ENCODE measurements around the gene MLXIP. TPM values are rescaled to one million over a fixed set of nuclear protein-coding genes. Genes with fewer than 3 reads are reported as not detected.

Gene MLXIP
- total and polyA plus RNA-seq, 2 experiments from 2014 or later, result 16.2 to 23.0 TPM

- TF ChIP-seq EZH2phosphoT487 (IDR thresholded peaks at IDR 0.05; ENCODE audit: unreplicated experiment), result no peak
- TF ChIP-seq ZNF331 (CRISPR knock-in tag; IDR thresholded peaks at IDR 0.05; ENCODE audit: low read depth), result no peak
- no peak for TF ChIP-seq ZNF114 (CRISPR knock-in tag; IDR thresholded peaks at IDR 0.05)
Measured at GRCh38 chr12:122042910-122043309, 35.6 kb upstream of the MLXIP start (continued).

GRCh38 chr12:122043476-122043875 lies 35.1 kb upstream of the MLXIP start:
- no peak overlapping the region for H2AFZ ChIP-seq
- no peak for DNase-seq (ENCODE audit: low spot score)
- Mint-ChIP-seq H3K36me3 (ENCODE audit: low read depth) (peaks cover 65% of the 10 kb centered on the region), H3K4me3 (no peak overlapping the region), H3K4me1 (no peaks in the 10 kb centered on the region), H3K27ac (no peak overlapping the region), H3K27me3 (ENCODE audit: insufficient read depth, low read depth, poor library complexity) (peaks cover 15% of the 10 kb centered on the region), H3K9me3 (peaks cover 6% of the 10 kb centered on the region; the same call in 2 of the 3 replicates)
- no peaks in the 10 kb centered on the region for H3K27me3 ChIP-seq (ENCODE audit: insufficient read depth)
- no peak for ATAC-seq
- no peaks in the 10 kb centered on the region for H4K20me1 ChIP-seq (replicated peaks; ENCODE audit: insufficient read depth)
- no peak overlapping the region for H3K4me3 ChIP-seq
- H3K79me2 ChIP-seq (replicated peaks; ENCODE audit: insufficient read depth), result no peaks in the 10 kb centered on the region
- no peaks in the 10 kb centered on the region for H3F3A ChIP-seq (replicated peaks; ENCODE audit: low read depth)
- no peaks in the 10 kb centered on the region for H3K36me3 ChIP-seq (ENCODE audit: insufficient read depth)
- TF ChIP-seq STAT1 (IDR thresholded peaks at IDR 0.05; ENCODE audit: unreplicated experiment) (no peak), REST (IDR thresholded peaks at IDR 0.05; ENCODE audit: unreplicated experiment) (no peak), NANOG (IDR thresholded peaks at IDR 0.05; ENCODE audit: borderline replicate concordance) (no peak), CREB1 (CRISPR knock-in tag; IDR thresholded peaks at IDR 0.05; ENCODE audit: low read depth) (no peak), POLR2AphosphoS5 (IDR thresholded peaks at IDR 0.05; ENCODE audit: low read depth) (no peak), ZNF462 (CRISPR knock-in tag; IDR thresholded peaks at IDR 0.05) (no peak), JUNB (IDR thresholded peaks at IDR 0.05; ENCODE audit: unreplicated experiment) (no peak), EZH2phosphoT487 (IDR thresholded peaks at IDR 0.05; ENCODE audit: unreplicated experiment) (no peak), ETS1 (IDR thresholded peaks at IDR 0.05) (no peak), ZNF331 (CRISPR knock-in tag; IDR thresholded peaks at IDR 0.05; ENCODE audit: low read depth) (no peak), CTCF (conservative IDR thresholded peaks at IDR 0.05; ENCODE audit: low read depth in 2 of 2) (no peak), ZNF114 (CRISPR knock-in tag; IDR thresholded peaks at IDR 0.05) (no peak), EZH2 (IDR thresholded peaks at IDR 0.05; ENCODE audit: low read depth, unreplicated experiment) (no peak)
- no peak overlapping the region for H3K4me2 ChIP-seq
- H3K4me1 ChIP-seq (ENCODE audit: insufficient read depth), result no peaks in the 10 kb centered on the region
- no peak overlapping the region for H3K27ac ChIP-seq (ENCODE audit: low read depth)
- H3K9me2 ChIP-seq (ENCODE audit: insufficient read depth), result no peaks in the 10 kb centered on the region
